ENCODE measurements around the gene PCLO. TPM values are rescaled to one million over a fixed set of nuclear protein-coding genes. Genes with fewer than 3 reads are reported as not detected.

The PCLO gene
- polyA plus RNA-seq, 3 donors, result not detected

- H3K9me3 Mint-ChIP-seq, result peaks cover 0 to 3% (median 0%) of the 10 kb centered on the region in 7 donors
- Histone ChIP-seq H3K9me3 (replicated peaks in 1 of 2; ENCODE audit: control insufficient read depth in 1 of 2, insufficient read depth in 1 of 2, low read length in 2 of 2) (no peaks in the 10 kb centered on the region), H3K9ac (ENCODE audit: insufficient read depth, low read length, poor library complexity, severe bottlenecking) (no peak overlapping the region), H3K4me1 (ENCODE audit: control insufficient read depth in 1 of 2, insufficient read depth in 2 of 2, low read length in 2 of 2) (no peaks in the 10 kb centered on the region), H3K36me3 (replicated peaks in 1 of 2; ENCODE audit: control insufficient read depth in 1 of 2, insufficient read depth in 2 of 2, low read length in 2 of 2) (no peaks in the 10 kb centered on the region), H3K4me3 (replicated peaks in 1 of 3; ENCODE audit: low read depth in 2 of 3, low read length in 3 of 3) (no peak overlapping the region), H3K4me2 (replicated peaks; ENCODE audit: extremely low read depth, low read length, poor library complexity, severe bottlenecking) (no peak overlapping the region), H3K27ac (ENCODE audit: low read depth in 1 of 2, low read length in 2 of 2) (no peak overlapping the region), H3K27me3 (ENCODE audit: control insufficient read depth in 2 of 2, insufficient read depth in 2 of 2, low read length in 2 of 2) (no peaks in the 10 kb centered on the region), H3K79me2 (ENCODE audit: insufficient read depth, low read length) (no peaks in the 10 kb centered on the region), H4K20me1 (ENCODE audit: insufficient read depth, low read length) (no peaks in the 10 kb centered on the region), H2AFZ (ENCODE audit: insufficient read depth, low read depth, low read length, poor library complexity, severe bottlenecking) (no peak overlapping the region)
- TF ChIP-seq CTCF (IDR thresholded peaks at IDR 0.05), result no peak
- intact Hi-C loops (cut with micrococcal nuclease), result no loop called here
- no peaks in the 10 kb centered on the region for H3K4me1 Mint-ChIP-seq
- DNase-seq, result no peak
- H3K36me3 Mint-ChIP-seq, result no peaks in the 10 kb centered on the region
- H3K27ac Mint-ChIP-seq, result no peak overlapping the region
- H3K4me3 Mint-ChIP-seq, result no peak overlapping the region
- no peaks in the 10 kb centered on the region for H3K27me3 Mint-ChIP-seq (ENCODE audit: low read depth in 3 of 3)
Measured at GRCh38 chr7:83190659-83191389, 28.1 kb upstream of the PCLO start.

- H3K4me3 Mint-ChIP-seq, result no peak overlapping the region
Measured at GRCh38 chr7:83178796-83179195, 16.1 kb upstream of the PCLO start.

More at GRCh38 chr7:83178796-83179195, 16.1 kb upstream of the PCLO start:
- Histone ChIP-seq H3K9me3 (replicated peaks in 1 of 2; ENCODE audit: control insufficient read depth in 1 of 2, insufficient read depth in 1 of 2, low read length in 2 of 2) (peaks cover 12 to 15% of the 10 kb centered on the region in 2 donors), H3K4me2 (replicated peaks; ENCODE audit: extremely low read depth, low read length, poor library complexity, severe bottlenecking) (no peak overlapping the region), H3K36me3 (replicated peaks in 1 of 2; ENCODE audit: control insufficient read depth in 1 of 2, insufficient read depth in 2 of 2, low read length in 2 of 2) (no peaks in the 10 kb centered on the region), H3K9ac (ENCODE audit: insufficient read depth, low read length, poor library complexity, severe bottlenecking) (no peak overlapping the region), H3K4me3 (replicated peaks in 1 of 3; ENCODE audit: low read depth in 2 of 3, low read length in 3 of 3) (no peak overlapping the region), H3K27ac (ENCODE audit: low read depth in 1 of 2, low read length in 2 of 2) (no peak overlapping the region), H3K79me2 (ENCODE audit: insufficient read depth, low read length) (no peaks in the 10 kb centered on the region), H3K27me3 (ENCODE audit: control insufficient read depth in 2 of 2, insufficient read depth in 2 of 2, low read length in 2 of 2) (no peaks in the 10 kb centered on the region), H2AFZ (ENCODE audit: insufficient read depth, low read depth, low read length, poor library complexity, severe bottlenecking) (no peak overlapping the region), H4K20me1 (ENCODE audit: insufficient read depth, low read length) (no peaks in the 10 kb centered on the region), H3K4me1 (ENCODE audit: control insufficient read depth in 1 of 2, insufficient read depth in 2 of 2, low read length in 2 of 2) (no peaks in the 10 kb centered on the region)
- Mint-ChIP-seq H3K27ac (no peak overlapping the region), H3K36me3 (no peaks in the 10 kb centered on the region), H3K27me3 (ENCODE audit: low read depth in 3 of 3) (no peaks in the 10 kb centered on the region), H3K4me1 (no peaks in the 10 kb centered on the region), H3K9me3 (peaks cover 4 to 15% (median 9%) of the 10 kb centered on the region in 7 donors)
- TF ChIP-seq CTCF (IDR thresholded peaks at IDR 0.05), result no peak
- intact Hi-C loops (cut with micrococcal nuclease), result no loop called here
- DNase-seq, result no peak
- no CpG with 5 or more reads among the region's 1 CpG for WGBS (ENCODE audit: insufficient coverage)
